GM12892 (cell line): ENCODE data around the gene C1orf105.
"Not testable (repeated sequence)": the region's sequence is repeated elsewhere in the genome, so short reads cannot be mapped to it uniquely, and the experiment has no call there.

Experiments used
- DNase-seq: peaks from one replicate; pipeline ENCODE4 v3.0.0; 2011; ENCODE audit not compliant: insufficient read length
- FAIRE-seq: peaks from 2 replicates; lab custom pipeline; 2011; peaks lifted over from hg19 to GRCh38; lab: Jason Lieb, UNC
- POLR2A ChIP-seq: IDR thresholded peaks from 2 replicates; pipeline ENCODE4 v1.6.1; 2011; ENCODE audit warnings: low read depth, low read length, control low read depth
- POLR2AphosphoS5 ChIP-seq: IDR thresholded peaks from 2 replicates; pipeline ENCODE4 v1.6.1; 2011; ENCODE audit warnings: low read depth, low read length, control low read depth
- TAF1 ChIP-seq: IDR thresholded peaks from 2 replicates; pipeline ENCODE4 v1.6.1; 2011; ENCODE audit warnings: low read depth, mild to moderate bottlenecking, control low read depth, low read length, borderline replicate concordance

Gene C1orf105

GRCh38 chr1:172431721-172432192, 11.3 kb downstream of the C1orf105 start:
- TF ChIP-seq TAF1: no peak
- no peak for TF ChIP-seq POLR2A
- TF ChIP-seq POLR2AphosphoS5: no peak
- FAIRE-seq (no peak), DNase-seq (no peak)

GRCh38 chr1:172437183-172437582, 16.7 kb downstream of the C1orf105 start:
- not testable (repeated sequence) for DNase-seq, FAIRE-seq

DNA sequence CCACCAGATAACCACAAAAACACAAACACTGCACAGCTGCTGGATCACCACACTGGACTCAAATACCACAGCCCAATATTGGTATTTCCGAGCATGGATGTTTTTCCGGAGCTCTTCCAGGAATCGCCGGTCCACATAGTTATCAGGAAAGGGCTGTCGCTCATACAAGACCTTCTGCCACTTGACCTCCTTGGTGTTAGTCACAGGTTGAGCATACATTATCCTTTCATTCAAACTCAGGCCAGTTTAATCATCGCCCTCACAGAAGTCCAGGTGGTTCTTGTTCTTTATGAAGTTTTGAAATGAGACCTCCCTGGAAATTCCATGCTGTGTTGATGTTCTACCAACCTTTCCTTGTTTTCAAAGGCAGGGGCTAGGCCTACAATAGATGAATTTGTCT, 21.9 kb downstream of the C1orf105 start:
- TF ChIP-seq POLR2AphosphoS5 (no peak), TAF1 (no peak), POLR2A (no peak)
- FAIRE-seq (no peak), DNase-seq (no peak)

- FAIRE-seq (no peak), DNase-seq (no peak)
- TF ChIP-seq POLR2A (no peak), POLR2AphosphoS5 (no peak), TAF1 (no peak)
Observed at GRCh38 chr1:172442843-172443565, 22.5 kb downstream of the C1orf105 start.

DNA sequence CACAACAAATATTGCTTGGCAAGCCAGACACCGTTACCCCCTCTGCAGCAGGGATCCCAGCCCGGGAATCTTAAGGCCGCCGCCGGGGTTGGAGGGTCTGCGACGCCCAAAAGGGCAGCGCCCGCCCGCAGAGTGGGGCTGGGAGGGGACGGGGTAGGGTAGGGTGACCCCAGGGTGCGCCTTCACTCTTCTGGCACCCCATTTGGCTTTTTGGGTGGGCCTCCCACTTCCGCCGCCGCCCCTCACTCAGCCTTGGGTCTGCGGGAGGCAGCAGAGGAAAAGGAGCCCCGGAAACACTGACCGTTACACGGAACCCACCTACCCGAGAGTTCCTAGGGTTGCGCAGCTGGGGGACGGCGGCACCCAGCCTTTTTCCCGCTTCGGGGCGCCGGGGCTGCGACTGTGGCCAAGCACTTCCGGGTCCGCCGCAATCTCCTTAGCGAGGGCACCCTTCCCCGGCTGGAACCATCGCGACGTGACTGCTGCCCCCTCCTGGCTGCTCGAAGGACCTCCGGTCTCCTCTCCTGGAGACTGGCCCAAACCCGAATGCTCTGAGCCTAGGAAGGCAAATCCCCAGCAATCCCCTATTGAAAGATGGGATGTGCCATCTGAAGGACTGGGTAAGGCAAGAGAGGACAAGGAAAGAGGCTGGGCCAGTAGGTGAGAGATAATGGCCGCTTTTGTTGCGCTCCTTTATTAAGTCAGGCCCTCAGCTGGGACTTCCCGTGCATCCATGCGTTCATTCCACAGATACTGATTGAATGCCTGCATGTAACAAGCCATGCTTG, 23.4 kb downstream of the C1orf105 start, which contains the start of gene PIGC:
TSS of gene PIGC (minus strand) at position 404 of the 788 bp plus-strand sequence. CDS start 1,447 bp downstream, outside the sequence.
- peak; percentile 85 for FAIRE-seq
- DNase-seq: peak; percentile 92
- TF ChIP-seq POLR2A (peak; percentile 71; the same call in 1 of the 2 replicates), TAF1 (peak; percentile 83), POLR2AphosphoS5 (peak; percentile 74)

GRCh38 chr1:172446547-172446946, 26.1 kb downstream of the C1orf105 start:
- TF ChIP-seq TAF1 (no peak), POLR2AphosphoS5 (no peak), POLR2A (no peak)
- FAIRE-seq: no peak
- no peak for DNase-seq

- FAIRE-seq (no peak), DNase-seq (no peak)
Observed at GRCh38 chr1:172447641-172448040, 27.2 kb downstream of the C1orf105 start.

GRCh38 chr1:172448995-172449584, 28.6 kb downstream of the C1orf105 start:
- TF ChIP-seq POLR2A: no peak
- no peak for TF ChIP-seq TAF1
- TF ChIP-seq POLR2AphosphoS5: no peak
- FAIRE-seq (no peak), DNase-seq (no peak)

More at GRCh38 chr1:172447641-172448040, 27.2 kb downstream of the C1orf105 start:
- TF ChIP-seq POLR2AphosphoS5 (no peak), POLR2A (no peak), TAF1 (no peak)

DNA sequence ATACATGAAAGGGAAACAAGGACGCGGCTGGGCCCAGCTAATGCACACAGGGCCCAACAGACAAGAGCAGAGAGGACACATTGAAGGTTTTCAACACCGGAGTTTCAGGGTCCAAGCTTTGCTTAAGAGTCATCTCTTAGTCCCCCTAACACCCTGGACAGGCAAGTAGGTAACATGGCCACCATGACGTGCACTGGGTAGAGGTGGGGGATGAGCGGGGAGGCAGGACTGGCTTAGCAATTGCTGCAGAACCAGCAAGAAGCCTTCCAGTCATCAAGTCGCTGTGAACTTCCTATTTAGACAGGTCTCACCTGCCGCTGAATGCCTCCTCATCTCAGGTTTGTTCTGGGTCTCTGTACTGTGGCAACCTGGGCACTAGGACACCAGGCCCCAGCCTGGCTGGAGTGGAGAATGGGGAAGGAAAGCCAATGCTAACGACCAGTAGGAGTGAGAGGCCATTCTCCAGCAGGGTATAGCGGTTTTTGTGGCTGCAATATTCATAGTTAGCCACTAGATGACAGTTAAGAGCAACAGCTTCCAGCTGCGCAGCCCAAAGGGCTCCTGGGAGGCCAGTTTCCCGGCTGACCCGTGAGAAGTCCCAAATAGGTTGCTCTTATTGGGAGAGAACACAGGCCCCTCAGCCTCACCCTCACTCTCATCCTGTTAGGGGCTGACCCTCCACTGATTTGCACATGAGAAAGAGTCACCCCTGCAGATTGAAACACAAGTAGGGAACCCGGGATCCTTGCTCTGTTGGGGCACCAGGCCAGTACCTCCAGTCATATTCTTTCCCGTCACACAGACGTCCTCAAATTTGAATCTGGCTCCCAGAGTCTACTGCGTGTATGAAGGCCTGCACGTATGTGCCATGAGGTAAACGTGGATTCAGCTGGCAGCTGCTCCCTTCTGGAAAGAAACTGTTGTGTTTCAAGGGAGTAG, 29.4 kb downstream of the C1orf105 start:
- DNase-seq: peak; percentile 24
- no peak for TF ChIP-seq POLR2A
- no peak for TF ChIP-seq POLR2AphosphoS5
- TF ChIP-seq TAF1: no peak
- FAIRE-seq: peak; percentile 68

- no peak for FAIRE-seq
- DNase-seq: no peak
- TF ChIP-seq POLR2A (no peak), POLR2AphosphoS5 (no peak), TAF1 (no peak)
Observed at GRCh38 chr1:172450524-172450885, 30.0 kb downstream of the C1orf105 start.

DNA sequence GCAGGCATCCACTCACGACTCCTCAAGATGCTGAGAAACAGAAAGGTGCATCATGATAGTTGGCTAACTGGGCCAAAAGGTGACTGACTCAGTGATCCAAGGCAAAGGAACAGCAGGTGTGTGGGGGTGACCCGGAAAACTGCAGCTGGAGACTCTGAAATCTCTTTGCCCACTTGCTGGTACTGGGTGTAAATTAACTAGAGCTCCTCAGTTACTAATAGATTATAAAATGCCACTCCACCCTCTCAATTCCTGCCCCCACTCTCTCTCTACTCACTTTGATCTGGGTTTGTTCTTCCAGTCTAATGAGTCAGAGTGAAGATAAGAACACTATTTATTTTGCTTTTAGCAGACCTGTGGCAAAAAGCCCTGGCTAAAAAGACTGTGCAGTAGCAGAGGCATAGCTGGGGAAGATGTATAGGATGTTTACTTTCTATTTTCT, 30.5 kb downstream of the C1orf105 start:
- TF ChIP-seq TAF1 (no peak), POLR2A (no peak), POLR2AphosphoS5 (no peak)
- DNase-seq: no peak
- FAIRE-seq: no peak
